Peyer's patch (tissue), 4 donors: ENCODE data around the gene ADAMTS2. TPM values are rescaled to one million over a fixed set of nuclear protein-coding genes. Genes with fewer than 3 reads are reported as not detected.

Experiments
- DNase-seq, 3 donors: peaks; one replicate each; pipeline ENCODE4 v3.0.0-alpha.2; 2017 to 2019
- H3K27ac ChIP-seq, 4 donors: fragments of 200-600 bp; sonication (generic); one replicate each; pipeline ENCODE4 v1.5.1; 2016 to 2019
- H3K27me3 ChIP-seq, 2 donors: fragments of 200-600 bp; sonication (generic); one replicate each; pipeline ENCODE4 v1.5.1; 2019
- H3K36me3 ChIP-seq, 3 donors: fragments of 200-600 bp; sonication (generic); one replicate each; pipeline ENCODE4 v1.5.1; 2016 to 2019
- H3K4me1 ChIP-seq, 4 donors: fragments of 200-600 bp; sonication (generic); one replicate each; pipeline ENCODE4 v1.5.1; 2016 to 2019
- H3K4me3 ChIP-seq, 4 donors: fragments of 200-600 bp; sonication (generic); 1 replicate in 3 of 4; 2 replicates in 1 of 4; pipeline ENCODE4 v1.5.1; 2016 to 2019; ENCODE audit warnings: mild to moderate bottlenecking in 1 of 4
- H3K9me3 ChIP-seq, 4 donors: fragments of 200-600 bp; sonication (generic); one replicate each; pipeline ENCODE4 v1.5.1; 2016 to 2019; ENCODE audit warnings: mild to moderate bottlenecking in 1 of 4
- POLR2A ChIP-seq, 2 donors: fragments of 450-650 bp; IDR thresholded peaks; one replicate each; pipeline ENCODE4 v1.5.1; 2017; ENCODE audit warnings: antibody characterized with exemption in 2 of 2, mild to moderate bottlenecking in 2 of 2, moderate library complexity in 2 of 2
- total RNA-seq, 4 donors: library from RNA; depleted of rRNA; stranded (reverse); fragments of >200 nt; gene quantifications; one replicate each; pipeline ENCODE4 v1.1.0, GENCODE V29; 2016
- TF ChIP-seq, protein P1 (sequence below), 6 experiments: fragments of 450-650 bp in 4 of 6; fragments of 200-600 bp in 2 of 6; sonication (generic) in 1 of 6; IDR thresholded peaks; one replicate each; pipeline ENCODE4 v1.5.1; 2017 to 2019; ENCODE audit warnings: antibody characterized with exemption in 6 of 6, mild to moderate bottlenecking in 3 of 6, moderate library complexity in 1 of 6

The ADAMTS2 gene
- total RNA-seq, 4 donors from 2014 or later, result 5.3 to 90.0 (median 9.5) TPM

DNA sequence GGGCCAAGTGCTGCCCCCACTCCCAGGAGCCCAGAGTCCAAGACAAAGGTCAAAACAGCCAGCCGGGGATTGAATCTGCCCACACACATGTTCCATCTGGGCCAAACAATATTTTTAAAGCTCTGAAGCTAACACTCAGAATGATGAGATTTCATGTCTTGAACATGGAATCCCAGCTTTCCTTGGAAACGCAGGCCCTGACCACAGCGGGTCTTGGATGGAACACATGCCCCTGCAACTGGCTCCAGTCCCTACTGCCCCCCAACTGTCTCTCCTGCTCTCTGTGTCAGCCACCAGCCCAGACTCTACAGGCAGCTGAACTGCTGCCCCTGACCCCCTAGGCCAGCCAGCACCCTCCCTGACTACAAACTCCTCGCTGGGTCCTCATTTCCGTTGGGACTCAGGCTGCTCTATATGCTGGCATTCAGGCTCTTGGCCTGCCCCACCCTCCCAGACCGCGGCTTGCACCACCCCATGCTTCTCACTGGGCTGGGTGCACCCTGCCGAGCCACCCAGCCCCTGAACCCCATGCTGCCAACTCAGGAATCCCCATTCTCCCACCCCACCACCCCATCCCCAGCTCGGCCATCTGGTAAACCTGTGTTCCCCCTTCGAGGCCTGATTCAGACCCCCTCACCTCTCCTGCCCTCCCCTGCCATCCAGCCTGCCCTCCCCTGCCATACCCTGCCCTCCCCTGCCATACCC is 71.7 kb downstream of the ADAMTS2 start:
- no peak for DNase-seq
- Histone ChIP-seq H3K4me1 (peaks cover 0 to 5% (median 0%) of the 10 kb centered on the region in 4 donors), H3K27me3 (no peaks in the 10 kb centered on the region), H3K4me3 (no peak overlapping the region), H3K9me3 (no peaks in the 10 kb centered on the region), H3K27ac (peak overlapping the region in 1 of 4 donors; percentile 19), H3K36me3 (no peaks in the 10 kb centered on the region)
- TF ChIP-seq POLR2A (IDR thresholded peaks at IDR 0.05), result no peak
- TF ChIP-seq, protein P1, sequence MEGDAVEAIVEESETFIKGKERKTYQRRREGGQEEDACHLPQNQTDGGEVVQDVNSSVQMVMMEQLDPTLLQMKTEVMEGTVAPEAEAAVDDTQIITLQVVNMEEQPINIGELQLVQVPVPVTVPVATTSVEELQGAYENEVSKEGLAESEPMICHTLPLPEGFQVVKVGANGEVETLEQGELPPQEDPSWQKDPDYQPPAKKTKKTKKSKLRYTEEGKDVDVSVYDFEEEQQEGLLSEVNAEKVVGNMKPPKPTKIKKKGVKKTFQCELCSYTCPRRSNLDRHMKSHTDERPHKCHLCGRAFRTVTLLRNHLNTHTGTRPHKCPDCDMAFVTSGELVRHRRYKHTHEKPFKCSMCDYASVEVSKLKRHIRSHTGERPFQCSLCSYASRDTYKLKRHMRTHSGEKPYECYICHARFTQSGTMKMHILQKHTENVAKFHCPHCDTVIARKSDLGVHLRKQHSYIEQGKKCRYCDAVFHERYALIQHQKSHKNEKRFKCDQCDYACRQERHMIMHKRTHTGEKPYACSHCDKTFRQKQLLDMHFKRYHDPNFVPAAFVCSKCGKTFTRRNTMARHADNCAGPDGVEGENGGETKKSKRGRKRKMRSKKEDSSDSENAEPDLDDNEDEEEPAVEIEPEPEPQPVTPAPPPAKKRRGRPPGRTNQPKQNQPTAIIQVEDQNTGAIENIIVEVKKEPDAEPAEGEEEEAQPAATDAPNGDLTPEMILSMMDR (IDR thresholded peaks at IDR 0.05), result no peak

DNA sequence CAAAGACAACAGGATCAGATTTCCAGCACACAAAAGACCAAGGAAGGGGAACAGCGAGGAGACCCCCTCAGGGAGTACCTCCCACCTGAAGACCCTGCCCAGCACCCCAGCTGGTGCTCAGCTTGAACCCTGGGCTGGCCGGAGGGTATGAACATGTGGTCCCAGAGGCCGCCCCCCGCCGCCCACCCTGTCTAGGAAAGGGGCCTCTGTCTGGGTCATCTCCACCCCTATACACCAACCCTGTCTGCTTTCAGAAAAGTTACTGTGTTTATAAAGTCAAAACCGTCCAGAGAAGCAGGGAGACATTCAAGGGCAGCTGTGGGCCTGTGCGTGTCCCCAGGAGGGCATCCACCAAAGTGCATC is 72.2 kb downstream of the ADAMTS2 start:
- H3K27me3 ChIP-seq, result no peaks in the 10 kb centered on the region
- TF ChIP-seq POLR2A (IDR thresholded peaks at IDR 0.05), result no peak
- TF ChIP-seq, protein P1 (IDR thresholded peaks at IDR 0.05), result no peak
- peak in 1 of 3 donors; percentile 35 for DNase-seq
- no peak overlapping the region for H3K4me3 ChIP-seq
- H3K27ac ChIP-seq, result peak overlapping the region in 1 of 4 donors; percentile 19
- no peaks in the 10 kb centered on the region for H3K9me3 ChIP-seq
- peaks cover 0 to 5% (median 0%) of the 10 kb centered on the region in 4 donors for H3K4me1 ChIP-seq
- no peaks in the 10 kb centered on the region for H3K36me3 ChIP-seq

DNA sequence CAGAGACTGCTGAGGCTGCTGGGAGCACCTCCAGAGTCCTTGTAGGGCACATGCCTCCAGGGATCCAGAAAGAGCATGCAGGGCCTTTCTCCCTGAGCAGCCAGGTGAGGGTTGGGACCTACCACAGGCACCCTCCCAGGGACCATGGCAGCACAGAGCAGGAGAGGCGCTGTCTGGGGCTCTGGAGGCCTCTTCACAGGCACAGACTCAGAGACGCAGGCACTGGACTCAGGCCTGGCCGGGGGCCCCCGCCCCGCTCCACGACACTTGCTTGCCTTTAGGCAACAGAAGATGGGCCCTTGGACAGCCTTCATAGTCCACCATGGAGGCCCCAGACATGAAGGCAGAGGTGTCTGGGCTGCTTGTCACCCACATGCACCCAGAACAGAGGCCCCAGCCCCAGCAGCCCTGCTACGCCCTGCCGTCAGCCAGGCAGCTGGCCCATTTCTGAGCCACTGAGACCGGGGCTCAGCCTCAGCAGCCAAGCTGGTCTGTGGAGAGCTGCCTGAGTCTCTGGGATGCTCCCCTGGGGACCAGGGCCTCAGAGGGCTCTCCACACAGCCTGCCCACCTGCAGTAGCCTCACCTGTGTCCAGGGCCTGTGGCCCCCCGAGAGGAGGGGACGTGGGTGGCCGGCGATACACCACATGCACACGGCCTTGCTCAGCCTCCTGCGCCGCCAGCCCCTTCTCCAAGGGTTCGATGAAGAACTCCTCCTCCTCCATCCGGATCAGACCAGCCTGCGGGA is 72.8 kb downstream of the ADAMTS2 start:
- peaks cover 0 to 5% (median 0%) of the 10 kb centered on the region in 4 donors for H3K4me1 ChIP-seq
- H3K36me3 ChIP-seq, result no peaks in the 10 kb centered on the region
- H3K27me3 ChIP-seq, result no peaks in the 10 kb centered on the region
- H3K27ac ChIP-seq, result peak overlapping the region in 1 of 4 donors; percentile 19
- TF ChIP-seq, protein P1 (IDR thresholded peaks at IDR 0.05), result no peak
- TF ChIP-seq POLR2A (IDR thresholded peaks at IDR 0.05), result no peak
- peak in 1 of 3 donors; percentile 41 for DNase-seq
- H3K9me3 ChIP-seq, result no peaks in the 10 kb centered on the region
- no peak overlapping the region for H3K4me3 ChIP-seq

- no peak overlapping the region for H3K4me3 ChIP-seq
- TF ChIP-seq POLR2A (IDR thresholded peaks at IDR 0.05), result no peak
- TF ChIP-seq, protein P1 (IDR thresholded peaks at IDR 0.05), result no peak
- peaks cover 0 to 4% (median 0%) of the 10 kb centered on the region in 4 donors for H3K4me1 ChIP-seq
- no peaks in the 10 kb centered on the region for H3K27me3 ChIP-seq
- no peaks in the 10 kb centered on the region for H3K36me3 ChIP-seq
- H3K9me3 ChIP-seq, result no peaks in the 10 kb centered on the region
- peak in 2 of 3 donors; percentile 19 to 40 for DNase-seq
- H3K27ac ChIP-seq, result no peak overlapping the region
These were observed 73.4 kb downstream of the ADAMTS2 start for GRCh38 chr5:179271821-179272325.

- peak overlapping the region in 1 of 4 donors; percentile 48 for H3K27ac ChIP-seq
- no peaks in the 10 kb centered on the region for H3K9me3 ChIP-seq
- H3K4me1 ChIP-seq, result peaks cover 0 to 6% (median 0%) of the 10 kb centered on the region in 4 donors
- no peaks in the 10 kb centered on the region for H3K27me3 ChIP-seq
- H3K36me3 ChIP-seq, result no peaks in the 10 kb centered on the region
- DNase-seq, result no peak
- TF ChIP-seq, protein P1 (IDR thresholded peaks at IDR 0.05), result no peak
- no peak for TF ChIP-seq POLR2A (IDR thresholded peaks at IDR 0.05)
- no peak overlapping the region for H3K4me3 ChIP-seq
These were observed 73.9 kb downstream of the ADAMTS2 start for GRCh38 chr5:179271428-179271734.
